Dedifferentiated amniotic fluid mesenchymal stem cell (primary cell): ENCODE results near the gene SNRPB.

Source experiments
- DNase-seq: peaks from one replicate; pipeline ENCODE4 v3.0.0-alpha.2; 2016; ENCODE audit errors: extremely low spot score

The SNRPB gene

DNA sequence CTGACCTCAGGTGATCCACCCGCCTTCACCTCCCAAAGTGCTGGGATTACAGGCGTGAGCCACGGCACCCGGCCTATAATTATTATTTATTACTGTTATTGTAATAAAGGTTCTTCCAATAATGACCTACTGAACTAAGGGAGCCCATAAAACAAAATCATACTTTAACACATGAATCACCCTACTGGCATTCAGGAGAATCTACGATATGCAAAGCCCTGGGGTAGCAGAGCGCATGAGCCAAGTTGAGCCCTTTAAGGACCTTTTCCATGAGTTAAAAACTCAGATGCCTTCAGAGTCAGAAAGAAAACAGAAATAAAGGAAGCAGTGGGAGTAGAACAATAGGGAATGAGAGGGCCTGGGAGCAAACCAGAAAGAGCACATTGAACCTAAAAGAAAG lies 41.5 kb downstream of the SNRPB start:
- no peak for DNase-seq

DNA sequence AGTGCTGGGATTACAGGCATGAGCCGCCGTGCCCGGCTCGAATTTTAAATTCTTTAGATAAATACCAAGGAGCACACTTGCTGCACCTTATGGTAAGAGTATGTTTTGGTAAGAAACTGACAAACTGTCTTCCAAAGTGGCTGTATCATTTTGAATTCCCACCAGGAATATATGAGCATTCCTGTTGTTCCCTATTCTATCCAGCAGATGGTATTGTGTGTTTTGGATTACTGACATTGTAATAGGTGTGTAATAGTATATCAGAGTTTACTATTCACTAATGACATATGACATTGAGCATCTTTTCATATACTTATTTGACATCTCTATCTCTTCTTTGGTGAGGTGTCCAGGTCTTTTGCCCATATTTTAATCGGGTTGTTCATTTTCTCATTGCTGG lies 49.3 kb downstream of the SNRPB start:
- DNase-seq = no peak

DNA sequence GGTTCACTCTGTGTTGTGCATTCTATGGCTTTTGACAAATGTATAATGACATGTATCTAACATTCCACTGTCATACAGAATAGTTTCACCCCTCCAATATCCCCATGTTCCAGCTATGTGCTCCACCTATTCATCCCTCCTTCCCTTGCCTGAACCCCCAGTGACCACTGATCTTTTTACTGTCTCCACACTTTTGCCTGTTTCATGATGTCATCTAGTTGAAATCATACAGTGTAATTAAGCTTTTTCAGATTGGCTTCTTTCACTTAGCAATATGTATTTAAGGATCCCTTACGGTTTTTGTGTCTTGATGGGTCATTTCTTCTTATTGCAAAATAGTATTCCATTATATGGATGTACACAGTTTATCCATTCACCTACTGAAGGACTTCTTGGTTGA lies 50.1 kb downstream of the SNRPB start:
- no peak for DNase-seq

DNA sequence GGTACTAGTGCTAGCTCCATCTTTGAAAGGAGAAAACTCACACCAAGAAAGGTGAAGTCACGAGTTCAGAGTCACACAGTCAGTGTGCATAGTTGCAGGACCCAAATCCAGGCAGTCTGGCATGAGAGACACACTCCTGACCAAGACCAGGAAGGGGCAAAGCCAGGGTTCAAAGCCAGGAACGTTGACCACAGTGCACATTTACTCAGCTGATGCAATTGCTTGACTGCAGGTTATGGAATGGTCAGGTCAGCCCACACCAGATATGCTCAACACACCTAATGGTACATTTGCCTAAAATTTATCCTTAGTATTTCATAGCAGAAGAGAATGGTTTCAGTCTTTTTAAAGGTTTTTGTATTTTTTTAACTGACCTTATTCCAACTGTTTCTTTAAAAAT lies 52.2 kb downstream of the SNRPB start:
- DNase-seq = no peak

DNA sequence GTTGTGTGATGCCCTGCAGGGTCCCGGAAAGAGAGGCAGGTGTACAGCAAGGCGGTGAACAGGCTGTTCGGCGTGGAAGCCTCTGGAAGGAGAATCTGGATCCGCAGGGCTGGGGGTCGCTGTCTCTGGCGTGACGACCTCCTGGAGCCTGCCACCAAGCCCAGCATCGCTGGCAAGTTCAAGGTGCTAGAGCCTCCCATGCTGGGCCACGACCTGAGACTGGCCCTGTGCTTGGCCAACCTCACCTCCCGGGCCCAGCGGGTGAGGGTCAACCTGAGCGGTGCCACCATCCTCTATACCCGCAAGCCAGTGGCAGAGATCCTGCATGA lies 53.4 kb downstream of the SNRPB start:
- no peak for DNase-seq

DNA sequence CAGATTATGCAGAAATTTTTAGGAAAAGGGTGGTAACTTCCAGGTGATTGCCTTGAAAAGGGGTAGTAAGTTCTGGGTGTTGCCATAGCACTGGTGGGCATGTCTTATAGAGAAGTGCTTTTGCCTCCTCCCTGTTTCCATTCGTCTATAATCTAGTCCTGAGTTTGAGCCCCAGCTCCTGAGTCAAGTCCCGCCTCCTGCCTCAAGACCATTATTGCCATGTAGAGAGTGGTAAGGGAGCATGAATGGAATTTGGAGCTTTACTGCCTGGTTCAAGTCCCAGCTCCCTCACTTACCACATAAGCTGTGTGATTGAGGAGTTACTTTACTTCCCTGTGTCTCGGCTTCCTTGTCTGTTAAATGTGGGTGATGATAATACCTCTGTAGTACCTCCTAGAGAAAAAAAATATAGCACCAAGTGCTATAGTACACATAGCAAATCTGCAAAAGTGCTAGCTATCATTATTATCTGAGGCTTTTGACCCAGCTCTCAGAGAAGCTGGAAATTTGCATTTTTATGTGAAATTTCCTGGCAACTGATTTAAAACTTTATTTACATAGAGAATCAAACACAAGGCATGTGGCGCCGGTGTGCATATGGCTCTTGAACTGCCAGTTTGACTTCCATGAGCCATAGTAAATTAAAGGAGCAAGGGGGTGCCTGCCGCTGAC lies 53.9 kb downstream of the SNRPB start:
- no peak for DNase-seq
